HEK293T (cell line): Measurements from ENCODE around the gene NTN4.

Experiments
- CTCF ChIA-PET: fragments of 350-600 bp; formaldehyde crosslinking; extraction: SDS; loops from one replicate; lab custom pipeline; 2021; ENCODE audit warnings: antibody characterized with exemption, inconsistent platforms; lab: Yijun Ruan, JAX
- POLR2A ChIA-PET: fragments of 350-600 bp; formaldehyde crosslinking; extraction: SDS; loops from one replicate; lab custom pipeline; 2020; ENCODE audit warnings: antibody characterized with exemption, inconsistent platforms; lab: Yijun Ruan, JAX
- DNase-seq: peaks from one replicate; pipeline ENCODE4 v3.0.0; 2012; ENCODE audit warnings: mixed read lengths; ENCODE audit errors: extremely low spot score
- ARNT ChIP-seq: fragments of 450-650 bp; IDR thresholded peaks from 2 replicates; pipeline ENCODE4 v1.6.1; 2017; ENCODE audit warnings: mild to moderate bottlenecking
- BHLHE40 ChIP-seq: fragments of 450-650 bp; IDR thresholded peaks from 2 replicates; pipeline ENCODE4 v1.6.1; 2016; ENCODE audit warnings: mild to moderate bottlenecking, moderate library complexity, borderline replicate concordance
- CTBP1 ChIP-seq: fragments of 450-650 bp; IDR thresholded peaks from 2 replicates; pipeline ENCODE4 v1.6.1; 2016; ENCODE audit warnings: borderline replicate concordance
- ELF4 ChIP-seq: fragments of 450-650 bp; IDR thresholded peaks from 2 replicates; pipeline ENCODE4 v1.6.1; 2017; ENCODE audit warnings: antibody characterized with exemption
- FOXA1 ChIP-seq: fragments of 450-650 bp; IDR thresholded peaks from 2 replicates; pipeline ENCODE4 v1.6.1; 2016; ENCODE audit warnings: mild to moderate bottlenecking
- FOXK2 ChIP-seq: fragments of 450-650 bp; IDR thresholded peaks from 2 replicates; pipeline ENCODE4 v1.6.1; 2016; ENCODE audit warnings: mild to moderate bottlenecking
- FOXM1 ChIP-seq: fragments of 450-650 bp; IDR thresholded peaks from 2 replicates; pipeline ENCODE4 v1.6.1; 2017; ENCODE audit warnings: mild to moderate bottlenecking, borderline replicate concordance
- HDGF ChIP-seq: fragments of 450-650 bp; IDR thresholded peaks from 2 replicates; pipeline ENCODE4 v1.6.1; 2017; ENCODE audit warnings: antibody characterized with exemption, borderline replicate concordance
- L3MBTL2 ChIP-seq: fragments of 450-650 bp; conservative IDR thresholded peaks from 2 replicates; pipeline ENCODE4 v1.6.1; 2016; ENCODE audit warnings: mild to moderate bottlenecking
- LEF1 ChIP-seq: fragments of 450-650 bp; IDR thresholded peaks from 2 replicates; pipeline ENCODE4 v1.6.1; 2017; ENCODE audit warnings: mild to moderate bottlenecking, borderline replicate concordance
- NFRKB ChIP-seq: fragments of 450-650 bp; IDR thresholded peaks from 2 replicates; pipeline ENCODE4 v1.6.1; 2016; ENCODE audit warnings: mild to moderate bottlenecking, moderate library complexity
- PKNOX1 ChIP-seq: fragments of 450-650 bp; IDR thresholded peaks from 2 replicates; pipeline ENCODE4 v1.6.1; 2016
- SP1 ChIP-seq: fragments of 450-650 bp; IDR thresholded peaks from 2 replicates; pipeline ENCODE4 v1.6.1; 2017
- SUZ12 ChIP-seq: fragments of 450-650 bp; IDR thresholded peaks from 2 replicates; pipeline ENCODE4 v1.6.1; 2016; ENCODE audit warnings: mild to moderate bottlenecking
- TARDBP ChIP-seq: fragments of 450-650 bp; IDR thresholded peaks from 2 replicates; pipeline ENCODE4 v1.6.1; 2016
- ZNF384 ChIP-seq: fragments of 450-650 bp; IDR thresholded peaks from 2 replicates; pipeline ENCODE4 v1.6.1; 2016

NTN4 gene

GRCh38 chr12:95802482-95803270 is 12.1 kb upstream of the NTN4 start:
- no peak for TF ChIP-seq FOXK2
- no peak for TF ChIP-seq LEF1
- TF ChIP-seq CTBP1: no peak
- no peak for TF ChIP-seq ELF4
- no peak for TF ChIP-seq ZNF384
- TF ChIP-seq L3MBTL2: no peak
- TF ChIP-seq SUZ12: no peak
- no peak for TF ChIP-seq PKNOX1
- TF ChIP-seq FOXM1: no peak
- no peak for TF ChIP-seq ARNT
- no peak for TF ChIP-seq NFRKB
- no peak for TF ChIP-seq SP1
- TF ChIP-seq BHLHE40: no peak
- no peak for TF ChIP-seq HDGF
- TF ChIP-seq FOXA1: no peak
- TF ChIP-seq TARDBP: no peak
- CTCF ChIA-PET: no interaction called here
- DNase-seq: no peak
- POLR2A ChIA-PET: no interaction called here

GRCh38 chr12:95796982-95797289 is 6.4 kb upstream of the NTN4 start:
- ChIA-PET POLR2A (no interaction called here), CTCF (interaction anchor here (0.6 kb wide), 1 partner anchor 13 kb away, joined by 3 read pairs; no protein-coding TSS in a partner anchor)
- TF ChIP-seq CTBP1 (no peak), FOXA1 (no peak), SUZ12 (no peak), PKNOX1 (no peak), ZNF384 (no peak), ELF4 (no peak), LEF1 (no peak), FOXK2 (no peak), NFRKB (no peak), L3MBTL2 (no peak), BHLHE40 (no peak), HDGF (no peak), SP1 (no peak), ARNT (no peak), FOXM1 (no peak)
- no peak for DNase-seq

GRCh38 chr12:95796225-95796981 is 5.8 kb upstream of the NTN4 start:
- ChIA-PET POLR2A (no interaction called here), CTCF (interaction anchor here (0.5 kb wide), 1 partner anchor 199 kb away, joined by 4 read pairs; no protein-coding TSS in a partner anchor)

GRCh38 chr12:95790917-95791849 is 619 bp upstream of the NTN4 start:
- CTCF ChIA-PET: no interaction called here
- POLR2A ChIA-PET: no interaction called here
- DNase-seq: peak; percentile 21

More at GRCh38 chr12:95796225-95796981, 5.8 kb upstream of the NTN4 start:
- no peak for TF ChIP-seq TARDBP
- TF ChIP-seq ARNT: no peak
- no peak for DNase-seq

GRCh38 chr12:95789126-95790032 is 1.2 kb downstream of the NTN4 start:
- no peak for TF ChIP-seq LEF1
- TF ChIP-seq NFRKB: no peak
- TF ChIP-seq L3MBTL2: no peak
- TF ChIP-seq FOXK2: no peak
- no peak for TF ChIP-seq SUZ12
- TF ChIP-seq BHLHE40: no peak
- no peak for TF ChIP-seq ARNT
- TF ChIP-seq CTBP1: no peak
- no peak for TF ChIP-seq SP1
- no peak for DNase-seq
- CTCF ChIA-PET: interaction anchor here (1.0 kb wide), 1 partner anchor 22 kb away, joined by 3 read pairs; no protein-coding TSS in a partner anchor
- POLR2A ChIA-PET: interaction anchor here (1.0 kb wide), 1 partner anchor 26 kb away, joined by 3 read pairs; no protein-coding TSS in a partner anchor

More at GRCh38 chr12:95790917-95791849, 619 bp upstream of the NTN4 start:
- TF ChIP-seq L3MBTL2 (0 out of 2 replicates have a peak, but pooled peaks have one; percentile 7), HDGF (no peak), ARNT (no peak), FOXA1 (no peak)
